Measurements from ENCODE around the gene ATP13A5. TPM values are rescaled to one million over a fixed set of nuclear protein-coding genes. Genes with fewer than 3 reads are reported as not detected.

Gene ATP13A5
- total RNA-seq, 1 donor from 2014 or later, result not detected

- DNase-seq (ENCODE audit: extremely low spot score, unreplicated experiment), result no peak
- Mint-ChIP-seq H3K27me3 (no peaks in the 10 kb centered on the region), H3K36me3 (no peaks in the 10 kb centered on the region), H3K27ac (no peak overlapping the region), H3K4me3 (no peak overlapping the region), H3K9me3 (no peaks in the 10 kb centered on the region), H3K4me1 (ENCODE audit: unreplicated experiment) (no peaks in the 10 kb centered on the region)
- no peak for TF ChIP-seq CTCF (conservative IDR thresholded peaks at IDR 0.05)
Measured at GRCh38 chr3:193407112-193407511, 28.6 kb upstream of the ATP13A5 start.

- DNase-seq (ENCODE audit: extremely low spot score, unreplicated experiment), result no peak
- H3K9me3 Mint-ChIP-seq, result no peaks in the 10 kb centered on the region
- no peak for TF ChIP-seq CTCF (conservative IDR thresholded peaks at IDR 0.05)
- H3K4me3 Mint-ChIP-seq, result no peak overlapping the region
- no peak overlapping the region for H3K27ac Mint-ChIP-seq
- no peaks in the 10 kb centered on the region for H3K4me1 Mint-ChIP-seq (ENCODE audit: unreplicated experiment)
- H3K36me3 Mint-ChIP-seq, result no peaks in the 10 kb centered on the region
- peaks cover 2% of the 10 kb centered on the region for H3K27me3 Mint-ChIP-seq
Measured at GRCh38 chr3:193403307-193403706, 24.8 kb upstream of the ATP13A5 start.

GRCh38 chr3:193400304-193400703, 21.8 kb upstream of the ATP13A5 start:
- no peak for DNase-seq (ENCODE audit: extremely low spot score, unreplicated experiment)
- Mint-ChIP-seq H3K9me3 (no peaks in the 10 kb centered on the region), H3K27me3 (peaks cover 2% of the 10 kb centered on the region), H3K4me1 (ENCODE audit: unreplicated experiment) (no peaks in the 10 kb centered on the region), H3K4me3 (no peak overlapping the region), H3K36me3 (no peaks in the 10 kb centered on the region), H3K27ac (no peak overlapping the region)
- TF ChIP-seq CTCF (conservative IDR thresholded peaks at IDR 0.05), result no peak

GRCh38 chr3:193396451-193397244, 18.1 kb upstream of the ATP13A5 start:
- H3K27ac Mint-ChIP-seq, result no peak overlapping the region
- H3K4me3 Mint-ChIP-seq, result no peak overlapping the region
- H3K9me3 Mint-ChIP-seq, result no peaks in the 10 kb centered on the region
- H3K4me1 Mint-ChIP-seq (ENCODE audit: unreplicated experiment), result no peaks in the 10 kb centered on the region
- no peak for TF ChIP-seq CTCF (conservative IDR thresholded peaks at IDR 0.05)
- no peaks in the 10 kb centered on the region for H3K36me3 Mint-ChIP-seq
- no peak for DNase-seq (ENCODE audit: extremely low spot score, unreplicated experiment)
- peaks cover 2% of the 10 kb centered on the region for H3K27me3 Mint-ChIP-seq

- no peak for TF ChIP-seq CTCF (conservative IDR thresholded peaks at IDR 0.05)
- no peaks in the 10 kb centered on the region for H3K27me3 Mint-ChIP-seq
- H3K27ac Mint-ChIP-seq, result no peak overlapping the region
- no peaks in the 10 kb centered on the region for H3K9me3 Mint-ChIP-seq
- no peaks in the 10 kb centered on the region for H3K4me1 Mint-ChIP-seq (ENCODE audit: unreplicated experiment)
- H3K36me3 Mint-ChIP-seq, result no peaks in the 10 kb centered on the region
- no peak overlapping the region for H3K4me3 Mint-ChIP-seq
- no peak for DNase-seq (ENCODE audit: extremely low spot score, unreplicated experiment)
Measured at GRCh38 chr3:193391902-193392301, 13.3 kb upstream of the ATP13A5 start.

Data from type B pancreatic cell (in vitro differentiated cells).